Stimulated activated CD8-positive, alpha-beta memory T cell treated with anti-CD3 and anti-CD28 coated beads, Interleukin-4, amount 100 ng/mL, for 1 hour (primary cell): ENCODE data around the gene TMED1.
"Not testable (repeated sequence)": the region's sequence is repeated elsewhere in the genome, so short reads cannot be mapped to it uniquely, and the experiment has no call there.

Experiments
- DNase-seq, 2 donors: peaks; one replicate each; pipeline ENCODE4 v3.0.0-alpha.2; 2020; ENCODE audit warnings: low read depth in 2 of 2, low spot score in 1 of 2

Gene TMED1

GRCh38 chr19:10835754-10836478, at the start of gene TMED1:
Gene TMED1, minus strand, starts transcription at chr19:10836212. Its CDS starts 21 bp downstream, at chr19:10836191.
- peak; percentile 81 to 87 for DNase-seq

- DNase-seq = no peak
Measured at GRCh38 chr19:10885201-10886169, 49.5 kb upstream of the TMED1 start.

- DNase-seq = no peak
Measured at GRCh38 chr19:10884274-10884673, 48.3 kb upstream of the TMED1 start.

- DNase-seq = no peak
Measured at GRCh38 chr19:10882108-10882457, 46.1 kb upstream of the TMED1 start.

- no peak for DNase-seq
Measured at GRCh38 chr19:10881403-10882107, 45.5 kb upstream of the TMED1 start.

GRCh38 chr19:10878253-10878652, 42.2 kb upstream of the TMED1 start:
- DNase-seq = no peak

- not testable (repeated sequence) for DNase-seq
Measured at GRCh38 chr19:10877608-10878007, 41.6 kb upstream of the TMED1 start.

- DNase-seq = no peak
Measured at GRCh38 chr19:10876459-10877240, 40.6 kb upstream of the TMED1 start.

- DNase-seq = no peak
Measured at GRCh38 chr19:10874024-10874423, 38.0 kb upstream of the TMED1 start.

- no peak for DNase-seq
Measured at GRCh38 chr19:10872546-10873107, 36.6 kb upstream of the TMED1 start.

- DNase-seq = no peak
Measured at GRCh38 chr19:10871711-10872545, 35.9 kb upstream of the TMED1 start.

- peak; percentile 96 to 98 for DNase-seq
Measured at GRCh38 chr19:10870955-10871603, 35.1 kb upstream of the TMED1 start, which contains the start of gene CARM1. Gene CARM1, plus strand, starts transcription at chr19:10871553. Its CDS starts 150 bp downstream, at chr19:10871703.

- no peak for DNase-seq
Measured at GRCh38 chr19:10870501-10870954, 34.5 kb upstream of the TMED1 start.

GRCh38 chr19:10869872-10870311, 33.9 kb upstream of the TMED1 start:
- DNase-seq = not testable (repeated sequence)

- DNase-seq = no peak
Measured at GRCh38 chr19:10868872-10869547, 33.0 kb upstream of the TMED1 start.

- DNase-seq = no peak
Measured at GRCh38 chr19:10866495-10866894, 30.5 kb upstream of the TMED1 start.

GRCh38 chr19:10864538-10864899, 28.5 kb upstream of the TMED1 start:
- peak; percentile 42 to 61 for DNase-seq

- DNase-seq = no peak
Measured at GRCh38 chr19:10863107-10863717, 27.2 kb upstream of the TMED1 start.
